HPDE6-E6E7 (cell line): ENCODE data around the gene LRRFIP2.
A peak's percentile ranks its signal among the peaks of the same experiment; 100 is the strongest.
"Not testable (repeated sequence)": the region's sequence is repeated elsewhere in the genome, so short reads cannot be mapped to it uniquely, and the experiment has no call there.

Source experiments
- DNase-seq: peaks from one replicate; pipeline ENCODE4 v3.0.0; 2011; ENCODE audit warnings: missing footprints; ENCODE audit errors: extremely low spot score

Gene LRRFIP2

DNA sequence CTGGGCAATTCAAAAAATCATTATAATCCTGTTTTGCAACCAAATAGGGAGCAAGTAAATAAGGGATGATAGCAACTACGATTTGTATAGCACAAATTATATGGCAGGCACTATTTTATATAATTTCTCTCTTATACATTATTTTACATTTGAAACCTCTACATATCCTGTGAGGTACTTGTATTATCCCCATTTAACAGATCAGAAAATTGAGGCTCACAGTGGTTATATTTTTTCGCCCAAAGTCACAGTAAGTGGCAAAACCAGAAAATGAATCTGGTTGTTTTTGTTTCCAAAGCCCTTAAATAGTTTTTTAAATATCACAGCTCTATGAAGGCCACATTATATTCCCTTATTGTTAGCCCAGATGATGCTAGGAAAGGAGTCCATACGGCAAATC, 106.8 kb downstream of the LRRFIP2 start:
- no peak for DNase-seq

DNA sequence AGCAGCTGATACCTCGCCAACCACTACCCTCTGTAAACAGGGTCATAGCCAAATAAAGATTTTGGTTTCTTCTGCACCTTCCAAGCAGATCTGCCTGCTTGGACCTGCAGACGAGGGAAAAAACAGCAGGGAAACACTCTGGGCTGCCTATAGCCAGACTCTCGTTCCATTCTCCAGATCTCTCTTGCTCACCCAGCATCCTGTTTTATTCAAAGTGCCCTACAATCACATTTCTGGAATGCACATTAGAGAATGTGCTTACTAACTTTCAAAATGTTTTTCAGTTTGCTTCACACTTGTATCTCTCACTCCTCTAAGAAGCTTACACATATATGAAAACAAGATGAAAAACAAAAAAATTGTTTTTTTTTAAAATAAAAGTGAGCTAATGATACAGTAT, 109.6 kb downstream of the LRRFIP2 start:
- DNase-seq: no peak

DNA sequence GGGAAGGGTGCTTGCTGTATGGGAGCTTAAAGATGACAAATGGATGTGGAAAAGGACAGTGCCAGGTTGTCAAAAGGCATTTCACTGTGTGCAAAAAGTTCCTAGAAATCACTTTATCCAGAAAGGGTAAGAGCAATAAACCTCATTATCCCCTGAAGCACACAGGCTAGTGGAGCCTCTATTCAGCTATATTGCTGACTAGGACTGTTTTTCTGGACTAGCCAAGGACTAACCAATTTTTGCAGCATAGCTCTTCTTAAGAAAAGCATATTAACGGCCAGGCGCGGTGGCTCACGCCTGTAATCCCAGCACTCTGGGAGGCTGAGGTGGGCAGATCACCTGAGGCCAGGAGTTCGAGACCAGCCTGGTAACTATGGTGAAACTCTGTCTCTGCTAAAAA, 116.3 kb downstream of the LRRFIP2 start:
- DNase-seq: no peak

DNA sequence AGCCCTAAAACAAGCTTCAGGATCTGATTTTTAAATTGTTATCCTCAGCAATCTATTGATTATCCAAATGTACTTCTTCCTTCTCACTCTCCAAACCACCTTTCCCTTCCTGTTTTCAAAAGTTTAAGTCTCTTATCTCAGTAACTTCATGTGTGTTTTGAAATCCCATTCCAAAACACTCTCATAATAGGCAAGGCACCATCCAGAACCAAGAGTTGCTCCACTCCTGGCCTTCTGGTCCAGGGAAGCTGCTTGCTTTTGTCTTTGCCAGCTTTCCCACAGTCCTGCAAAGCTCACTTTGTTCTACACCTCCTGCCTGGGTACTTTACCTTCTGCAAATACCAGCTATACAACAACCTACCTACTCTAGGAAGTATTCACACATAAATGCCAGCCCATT, 117.6 kb downstream of the LRRFIP2 start:
- no peak for DNase-seq

DNA sequence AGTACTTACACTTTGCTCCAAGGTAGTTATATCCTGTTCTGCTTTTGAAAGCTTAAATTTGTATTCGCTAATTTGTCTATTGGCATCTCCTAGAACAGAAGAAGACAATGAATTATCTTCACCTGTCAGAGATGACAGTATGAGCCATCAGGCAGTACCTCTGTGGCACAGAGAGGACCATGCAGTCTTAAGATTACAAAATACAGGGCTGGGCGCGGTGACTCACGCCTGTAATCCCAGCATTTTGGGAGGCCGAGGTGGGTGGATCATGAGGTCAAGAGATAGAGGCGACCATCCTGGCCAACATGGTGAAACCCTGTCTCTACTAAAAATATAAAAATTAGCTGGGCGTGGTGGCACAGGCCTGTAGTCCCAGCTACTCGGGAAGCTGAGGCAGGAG, 119.3 kb downstream of the LRRFIP2 start:
- not testable (repeated sequence) for DNase-seq

DNA sequence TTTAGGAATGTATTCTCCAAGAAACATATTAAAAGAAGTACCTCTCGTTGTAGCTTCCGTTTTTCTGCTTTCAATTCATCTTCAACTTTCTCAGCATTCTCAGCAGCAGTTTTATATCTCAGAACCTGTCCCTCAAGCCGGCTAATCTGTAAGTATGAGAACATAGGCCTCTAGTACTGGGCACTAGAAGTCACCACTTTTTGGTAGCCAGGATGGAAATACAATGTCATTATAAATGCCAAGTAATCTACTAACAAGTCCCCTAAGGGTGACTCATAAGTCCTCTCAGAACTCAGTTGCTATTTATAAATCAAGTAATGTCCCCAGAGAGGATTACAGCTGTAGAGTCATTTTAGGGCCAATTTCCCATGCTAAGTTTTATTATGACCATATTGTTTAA, 120.0 kb downstream of the LRRFIP2 start:
- DNase-seq: no peak

DNA sequence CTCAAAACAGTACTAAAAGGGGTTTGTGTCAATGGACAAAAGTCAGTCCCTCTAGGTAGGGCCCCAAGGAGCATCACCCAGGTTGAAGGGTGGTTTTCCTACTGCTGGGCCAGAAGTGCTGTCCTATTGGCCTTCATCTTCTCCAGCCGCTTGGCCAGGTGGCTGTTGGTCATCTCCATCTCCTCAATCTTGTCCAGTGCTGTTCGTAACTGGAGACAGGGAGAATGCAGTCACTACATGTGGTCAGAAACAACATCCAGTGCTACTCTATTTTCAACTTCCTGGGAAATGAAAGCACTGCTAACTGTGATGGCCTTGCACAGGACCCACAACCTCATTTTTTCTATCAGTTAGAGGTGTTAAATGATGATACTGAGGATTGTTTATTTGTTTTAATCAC, 120.6 kb downstream of the LRRFIP2 start:
- DNase-seq: no peak

DNA sequence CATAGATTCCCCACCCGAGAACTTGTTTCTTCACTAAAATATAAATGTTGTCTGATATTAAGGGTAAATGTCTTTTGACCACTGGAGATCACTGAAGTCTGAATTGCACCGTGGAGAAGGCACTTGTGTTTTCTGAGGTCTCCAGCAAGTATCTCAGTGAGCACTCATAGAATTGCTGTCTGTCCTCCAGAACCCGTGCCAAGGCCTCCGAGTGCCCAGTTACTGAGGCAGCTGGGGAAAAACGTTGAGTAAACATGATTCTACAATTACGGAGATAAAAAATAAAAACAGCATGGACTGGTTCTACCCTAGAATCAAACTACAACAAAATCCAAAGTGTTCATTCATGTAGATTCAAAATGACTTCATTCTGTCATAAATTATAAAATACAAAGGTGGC, 121.0 kb downstream of the LRRFIP2 start:
- no peak for DNase-seq

DNA sequence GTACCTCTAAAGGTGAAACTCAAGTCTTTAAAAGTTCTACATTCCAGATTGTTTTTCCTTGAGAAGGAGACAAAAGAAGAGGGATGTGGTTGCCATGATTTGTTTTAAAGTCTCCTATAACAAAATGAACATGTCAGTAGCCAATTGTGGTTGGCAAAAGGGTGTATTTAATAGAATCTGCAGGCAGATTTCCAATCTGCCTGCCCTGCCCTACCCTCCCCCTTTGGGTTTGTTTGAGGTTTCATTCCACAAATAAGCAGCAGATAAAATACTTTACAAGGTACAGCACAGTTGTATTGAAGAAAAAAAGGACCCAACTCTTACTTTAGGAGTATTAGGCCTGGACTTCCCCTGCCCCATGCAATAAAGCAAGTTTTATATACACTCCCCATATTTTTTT, 121.5 kb downstream of the LRRFIP2 start:
- DNase-seq: no peak

DNA sequence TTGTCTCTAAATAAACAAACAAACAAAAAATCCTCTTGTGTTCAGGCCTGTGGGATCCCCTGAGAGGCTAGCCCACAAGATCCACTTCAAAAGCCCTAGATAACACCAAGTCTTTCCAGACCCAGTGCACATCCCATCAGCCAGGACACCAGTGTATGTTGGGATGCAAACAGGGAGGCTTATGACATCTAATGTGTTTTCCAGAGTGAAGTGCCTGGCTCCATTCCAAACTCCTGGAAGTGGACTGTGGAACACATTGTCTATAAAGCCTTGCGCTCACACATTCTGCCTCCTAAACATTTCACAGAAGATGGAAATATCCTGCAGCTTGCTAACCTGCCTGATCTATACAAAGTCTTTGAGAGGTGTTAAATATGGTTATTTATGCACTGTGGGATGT, 124.1 kb downstream of the LRRFIP2 start:
- DNase-seq: no peak

DNA sequence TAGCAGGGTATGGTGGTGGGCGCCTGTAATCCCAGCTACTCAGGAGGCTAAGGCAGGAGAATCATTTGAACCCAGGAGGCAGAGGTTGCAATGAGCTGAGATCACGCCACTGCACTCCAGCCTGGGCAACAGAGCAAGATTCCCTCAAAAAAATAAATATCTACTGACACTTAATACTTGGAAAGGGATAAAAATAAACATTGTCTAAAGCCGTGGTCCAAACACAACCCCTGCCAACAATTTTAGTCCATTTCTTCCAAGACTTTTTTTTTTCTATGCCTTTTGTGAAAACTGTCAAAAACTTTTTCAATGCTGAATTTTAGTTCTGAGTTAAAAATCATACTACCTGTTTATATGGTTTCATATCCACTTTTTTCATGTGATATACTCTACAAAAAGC, 131.7 kb downstream of the LRRFIP2 start:
- DNase-seq: not testable (repeated sequence)

DNA sequence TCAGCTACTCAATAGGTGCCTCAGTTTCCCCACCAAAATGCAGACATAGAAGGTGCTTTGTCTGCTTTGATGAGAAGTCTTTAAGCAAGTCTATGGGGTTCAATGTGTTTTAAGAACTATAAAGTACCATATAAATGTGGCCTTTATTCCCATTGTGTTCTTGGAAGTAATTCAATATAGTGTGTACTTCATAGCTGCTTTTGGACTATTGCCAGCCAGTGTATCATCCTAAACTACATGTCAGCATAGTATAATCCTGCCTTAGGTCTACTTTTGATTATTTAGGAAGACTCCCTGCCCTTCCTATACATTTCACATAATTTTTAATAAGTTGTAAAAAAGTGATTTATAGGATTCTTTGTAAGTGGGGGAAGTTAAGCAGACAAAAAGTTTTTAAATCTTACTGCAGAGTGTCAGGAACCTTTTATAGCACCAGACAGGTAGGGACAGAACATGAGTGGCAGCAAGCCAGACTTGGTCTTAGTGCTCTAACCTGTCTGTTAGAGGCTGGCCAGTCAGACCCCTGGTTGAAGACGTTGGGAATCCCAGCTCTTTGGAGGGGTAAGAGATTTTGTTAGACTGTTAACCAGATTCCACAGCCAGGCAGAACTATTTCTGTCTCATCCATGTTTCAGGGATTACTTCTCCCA, 132.7 kb downstream of the LRRFIP2 start:
- no peak for DNase-seq

DNA sequence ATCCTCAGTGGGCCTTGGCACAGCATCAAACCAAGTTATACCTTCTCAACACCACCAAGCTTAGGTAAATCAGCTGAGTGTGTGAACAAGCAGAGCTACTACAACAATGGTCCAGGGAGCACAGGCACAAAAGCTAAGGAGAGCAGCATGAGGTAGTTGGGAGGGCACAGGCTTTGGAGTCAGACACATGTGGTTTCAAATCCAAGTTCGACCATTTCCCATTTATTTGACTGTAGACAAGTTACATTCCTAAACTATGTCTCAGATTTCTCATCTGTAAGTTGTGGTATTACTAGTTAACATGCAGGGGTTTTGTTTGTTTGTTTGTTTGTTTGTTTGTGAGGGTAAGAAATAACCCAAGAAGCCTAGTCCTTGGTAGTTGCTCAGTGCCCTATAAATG, 134.2 kb downstream of the LRRFIP2 start:
- DNase-seq: no peak

DNA sequence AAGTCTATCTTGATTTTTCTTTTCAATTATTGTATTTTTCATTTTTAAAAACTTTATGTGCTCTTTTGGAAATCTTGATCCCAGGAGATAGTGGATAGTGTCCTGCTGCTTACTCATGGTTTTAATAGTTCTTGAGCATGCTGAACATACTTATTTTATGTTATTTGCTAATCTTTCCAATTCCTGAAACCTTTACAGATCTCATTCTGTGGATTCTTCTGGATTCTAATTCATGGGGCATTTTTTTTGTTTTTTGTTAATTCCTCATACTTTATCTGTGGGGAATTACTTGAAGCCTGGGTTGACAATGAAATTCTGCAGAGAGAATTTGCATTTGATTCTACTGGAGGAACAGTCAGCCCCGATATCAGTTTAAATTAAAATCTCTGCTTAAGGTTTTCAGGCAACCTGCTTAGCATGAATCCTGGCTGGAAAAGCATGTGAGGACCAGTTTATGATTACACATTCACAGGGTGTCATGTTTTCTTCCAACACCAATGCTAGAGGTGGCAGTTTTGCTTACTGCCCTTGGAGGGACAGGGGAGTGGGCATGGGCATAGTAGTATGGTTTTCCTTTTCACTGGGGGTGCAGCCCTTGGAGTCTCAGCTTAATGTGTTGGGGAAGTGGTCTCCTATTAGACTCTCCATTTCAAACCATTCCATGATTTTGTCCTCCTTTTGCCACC, 135.1 kb downstream of the LRRFIP2 start:
- no peak for DNase-seq

DNA sequence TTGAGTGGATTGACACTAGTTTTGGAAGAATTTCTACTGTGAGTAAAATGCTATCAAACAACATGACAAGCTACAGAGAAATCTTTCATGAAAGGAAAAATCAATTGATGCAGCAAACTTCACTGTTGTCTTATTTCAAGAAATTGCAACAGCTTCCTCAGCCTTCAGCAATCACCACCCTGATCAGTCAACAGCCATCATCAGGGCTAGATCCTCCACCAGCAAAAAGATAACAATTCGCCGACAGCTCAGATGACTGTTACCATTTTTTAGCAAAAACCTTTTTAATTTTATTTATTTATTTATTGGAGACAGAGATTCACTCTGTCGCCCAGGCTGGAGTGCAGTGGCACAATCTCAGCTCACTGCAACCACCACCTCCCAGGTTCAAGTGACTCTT, 137.0 kb downstream of the LRRFIP2 start:
- no peak for DNase-seq

DNA sequence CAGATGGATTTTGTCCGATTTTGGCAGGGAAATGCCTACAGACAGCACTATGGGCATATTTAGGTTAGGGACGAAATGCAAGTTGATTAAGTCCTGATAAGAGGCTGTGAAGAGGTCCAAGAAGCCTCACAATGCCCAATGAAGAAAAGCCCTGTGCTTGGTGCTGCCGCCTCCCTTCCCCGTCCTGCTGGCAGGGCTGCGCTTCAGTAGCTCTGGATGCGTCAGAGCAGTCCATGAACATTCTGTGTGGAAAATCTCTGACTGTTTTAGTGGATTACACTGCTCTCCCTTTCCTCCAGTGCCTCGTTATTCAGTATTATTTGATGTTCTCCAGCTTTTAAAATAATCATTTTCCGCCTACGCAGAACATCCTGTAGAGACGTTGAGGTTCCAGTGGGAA, 141.4 kb downstream of the LRRFIP2 start:
- no peak for DNase-seq

DNA sequence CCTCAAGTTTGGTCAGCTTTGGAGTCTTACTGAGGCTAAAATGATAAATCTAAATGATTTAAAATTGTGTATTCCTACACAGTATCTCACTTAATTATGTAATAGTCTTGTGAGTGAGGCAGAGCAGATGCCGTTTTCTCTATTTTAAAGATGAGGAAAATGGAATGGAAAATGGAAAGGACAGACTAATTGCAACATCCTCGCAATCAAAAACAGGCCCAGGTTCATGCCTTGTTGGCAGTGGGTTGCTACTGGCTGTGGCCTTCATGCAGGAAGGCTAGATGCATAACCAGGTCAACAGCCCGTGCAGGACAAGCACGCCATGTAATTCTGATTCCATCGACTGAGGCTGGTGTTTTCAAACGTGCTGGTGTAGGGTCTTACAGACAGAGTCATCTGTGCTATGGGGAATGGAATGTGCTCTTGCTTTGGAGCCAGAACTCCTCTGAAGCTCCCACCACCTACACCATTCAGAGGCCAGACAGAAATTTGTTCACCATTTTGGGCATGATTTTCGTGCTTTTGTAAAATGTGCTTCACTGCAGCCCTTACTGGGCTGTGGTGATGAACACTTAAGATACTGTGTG, 143.2 kb downstream of the LRRFIP2 start:
- no peak for DNase-seq

DNA sequence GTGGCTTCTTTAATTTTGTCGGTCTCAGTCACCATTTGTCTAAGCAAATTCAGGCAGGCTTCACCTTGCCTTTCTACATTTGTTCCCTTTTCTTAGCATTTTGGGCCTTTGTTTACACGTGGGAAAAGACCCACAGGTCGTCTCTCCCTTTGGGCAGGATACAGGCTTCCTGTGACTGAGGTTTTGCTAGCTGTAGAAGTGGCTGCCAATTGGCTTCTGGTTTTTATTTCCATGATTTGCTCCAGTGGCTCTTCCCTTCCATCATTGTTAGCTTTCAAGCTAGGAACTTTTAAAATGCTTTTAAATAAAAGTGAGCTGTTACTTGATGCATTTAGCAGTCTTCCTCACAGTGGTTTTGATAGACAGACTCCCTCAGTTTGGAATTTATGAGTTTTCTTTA, 143.8 kb downstream of the LRRFIP2 start:
- no peak for DNase-seq

DNA sequence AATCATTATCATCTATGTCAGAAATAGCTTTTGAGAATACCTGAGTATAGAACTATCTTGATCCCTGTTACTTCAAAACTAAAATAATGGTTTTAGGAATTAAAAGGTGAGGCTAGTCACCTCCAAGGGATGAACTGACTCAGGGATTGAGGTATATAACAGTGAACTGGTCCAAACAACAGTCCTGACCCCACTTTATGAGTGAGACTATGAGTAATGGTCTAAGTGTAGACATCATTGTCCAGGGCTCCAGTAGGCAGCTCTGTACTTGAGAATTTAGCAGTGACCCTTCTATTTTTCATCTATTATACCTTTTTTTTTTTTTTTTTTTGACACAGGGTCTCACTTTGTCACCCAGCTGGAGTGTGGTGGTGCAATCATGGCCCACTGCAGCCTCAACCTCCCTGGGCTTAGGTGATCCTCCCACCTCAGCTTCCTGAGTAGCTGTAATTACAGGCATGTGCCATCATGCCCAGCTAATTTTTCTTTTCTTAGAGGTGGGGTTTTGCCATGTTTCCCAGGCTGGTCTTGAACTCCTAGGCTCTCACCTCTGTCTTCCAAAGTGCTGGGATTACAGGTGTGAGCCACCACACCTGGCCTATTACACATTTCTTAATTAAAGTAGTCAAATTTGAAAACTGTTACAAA, 144.7 kb downstream of the LRRFIP2 start:
- peak; percentile 1 for DNase-seq

DNA sequence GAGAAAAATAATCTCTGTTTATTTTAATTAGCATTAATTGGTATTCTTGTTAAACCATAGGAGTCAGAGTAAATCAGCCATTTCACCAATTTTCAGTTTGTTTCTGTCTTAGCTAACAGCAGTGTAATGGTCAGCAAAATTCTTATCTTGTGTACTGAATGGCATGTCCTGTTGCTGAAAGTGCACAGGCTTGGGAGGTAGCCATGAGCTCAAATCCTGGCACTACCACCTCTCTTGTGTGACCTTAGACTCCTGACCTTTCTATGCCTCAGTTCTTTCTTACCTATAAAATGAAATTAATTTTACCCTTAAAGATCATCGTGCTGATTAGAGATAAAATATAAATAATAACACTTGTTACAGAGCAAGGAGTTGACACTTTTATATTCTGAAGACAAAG, 145.3 kb downstream of the LRRFIP2 start:
- no peak for DNase-seq

DNA sequence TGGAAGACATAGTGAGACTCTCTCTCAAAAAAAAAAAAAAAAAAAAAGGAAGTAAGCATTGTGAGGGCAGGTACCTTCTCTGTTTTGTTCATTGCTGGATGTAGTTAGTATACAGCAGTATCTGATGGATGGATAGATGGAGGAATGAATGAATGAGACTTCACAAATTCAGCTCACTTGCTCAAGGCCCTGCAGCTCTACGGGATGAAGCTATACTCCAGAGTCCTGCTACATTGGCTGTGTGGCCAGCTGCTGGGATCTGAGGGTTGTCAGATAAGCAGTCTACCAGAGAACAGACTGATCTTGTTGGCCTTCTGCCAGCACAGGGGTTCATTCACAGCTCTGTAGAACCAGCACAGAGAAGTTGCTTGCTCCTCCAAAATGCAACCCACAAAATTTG, 146.1 kb downstream of the LRRFIP2 start:
- no peak for DNase-seq

DNA sequence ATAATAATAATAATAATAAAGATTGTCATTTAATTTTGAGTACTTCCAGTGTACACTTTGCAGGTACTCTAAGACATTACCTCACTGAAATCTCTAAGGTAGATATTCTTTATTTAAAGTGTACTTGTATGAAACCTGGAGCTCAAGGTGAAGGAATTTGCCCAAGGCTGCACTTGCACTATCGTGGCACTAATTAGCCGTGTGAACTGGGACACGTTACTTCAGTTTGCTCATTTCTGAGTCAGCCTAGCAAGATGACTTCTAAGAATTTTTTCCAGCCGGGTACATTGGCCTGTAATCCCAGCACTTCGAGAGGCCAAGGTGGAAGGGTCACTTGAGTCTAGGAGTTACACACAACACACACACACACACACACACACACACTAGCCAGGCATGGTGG, 147.5 kb downstream of the LRRFIP2 start:
- DNase-seq: no peak
